ENCODE data around the gene DTNB.
A peak's percentile ranks its signal among the peaks of the same experiment; 100 is the strongest.
"Not testable (repeated sequence)": the region's sequence is repeated elsewhere in the genome, so short reads cannot be mapped to it uniquely, and the experiment has no call there.

Gene DTNB

GRCh38 chr2:25684577-25685473 is 11.4 kb upstream of the DTNB start:
- DNase-seq (ENCODE audit: low read depth) = no peak

- no peak for DNase-seq (ENCODE audit: low read depth)
Observed at GRCh38 chr2:25682082-25682481, 8.7 kb upstream of the DTNB start.

- no peak for DNase-seq (ENCODE audit: low read depth)
Observed at GRCh38 chr2:25677877-25678276, 4.5 kb upstream of the DTNB start.

- no peak for DNase-seq (ENCODE audit: low read depth)
Observed at GRCh38 chr2:25674077-25674362, 643 bp upstream of the DTNB start.

- no peak for DNase-seq (ENCODE audit: low read depth)
Observed at GRCh38 chr2:25672494-25673299, 680 bp downstream of the DTNB start.

GRCh38 chr2:25671622-25672021 is 1.8 kb downstream of the DTNB start:
- no peak for DNase-seq (ENCODE audit: low read depth)

- DNase-seq (ENCODE audit: low read depth) = no peak
Observed at GRCh38 chr2:25669520-25669919, 3.9 kb downstream of the DTNB start.

GRCh38 chr2:25666218-25666617 is 7.2 kb downstream of the DTNB start:
- no peak for DNase-seq (ENCODE audit: low read depth)

- not testable (repeated sequence) for DNase-seq (ENCODE audit: low read depth)
Observed at GRCh38 chr2:25665429-25665828, 7.9 kb downstream of the DTNB start.

- no peak for DNase-seq (ENCODE audit: low read depth)
Observed at GRCh38 chr2:25664965-25665307, 8.4 kb downstream of the DTNB start.

- DNase-seq (ENCODE audit: low read depth) = peak; percentile 51
Observed at GRCh38 chr2:25664183-25664964, 9.0 kb downstream of the DTNB start.

- no peak for DNase-seq (ENCODE audit: low read depth)
Observed at GRCh38 chr2:25655316-25655715, 18.1 kb downstream of the DTNB start.

GRCh38 chr2:25654801-25655200 is 18.6 kb downstream of the DTNB start:
- no peak for DNase-seq (ENCODE audit: low read depth)

- DNase-seq (ENCODE audit: low read depth) = no peak
Observed at GRCh38 chr2:25651782-25652455, 21.5 kb downstream of the DTNB start.

GRCh38 chr2:25651066-25651465 is 22.3 kb downstream of the DTNB start:
- DNase-seq (ENCODE audit: low read depth) = no peak

GRCh38 chr2:25650256-25650655 is 23.1 kb downstream of the DTNB start:
- DNase-seq (ENCODE audit: low read depth) = no peak

- no peak for DNase-seq (ENCODE audit: low read depth)
Observed at GRCh38 chr2:25649786-25650185, 23.6 kb downstream of the DTNB start.

GRCh38 chr2:25642298-25642697 is 31.1 kb downstream of the DTNB start:
- DNase-seq (ENCODE audit: low read depth) = no peak

GRCh38 chr2:25639696-25640095 is 33.7 kb downstream of the DTNB start:
- no peak for DNase-seq (ENCODE audit: low read depth)

GRCh38 chr2:25639131-25639530 is 34.2 kb downstream of the DTNB start:
- no peak for DNase-seq (ENCODE audit: low read depth)

GRCh38 chr2:25635797-25636196 is 37.6 kb downstream of the DTNB start:
- DNase-seq (ENCODE audit: low read depth) = no peak

- DNase-seq (ENCODE audit: low read depth) = not testable (repeated sequence)
Observed at GRCh38 chr2:25633801-25634200, 39.6 kb downstream of the DTNB start.
